Vagina (tissue), 2 donors: ENCODE measurements around the gene ST6GALNAC6. TPM values are rescaled to one million over a fixed set of nuclear protein-coding genes. Genes with fewer than 3 reads are reported as not detected.

Experiments
- DNase-seq, 2 donors: peaks; one replicate each; pipeline ENCODE4 v3.0.0-alpha.2; 2017; ENCODE audit errors: extremely low spot score in 2 of 2
- H3K27ac ChIP-seq: fragments of 200-600 bp; sonication (generic); one replicate; pipeline ENCODE4 v1.5.1; 2019
- H3K27me3 ChIP-seq: fragments of 200-600 bp; sonication (generic); one replicate; pipeline ENCODE4 v1.5.1; 2019
- H3K36me3 ChIP-seq, 2 donors: fragments of 200-600 bp; sonication (generic); one replicate each; pipeline ENCODE4 v1.5.1; 2017 to 2019
- H3K4me1 ChIP-seq: fragments of 200-600 bp; sonication (generic); one replicate; pipeline ENCODE4 v1.5.1; 2019
- H3K4me3 ChIP-seq, 2 donors: fragments of 200-600 bp; sonication (generic); 1 replicate in 1 of 2; 2 replicates in 1 of 2; pipeline ENCODE4 v1.5.1; 2016 to 2019
- H3K9me3 ChIP-seq: fragments of 200-600 bp; sonication (generic); one replicate; pipeline ENCODE4 v1.5.1; 2019
- POLR2A ChIP-seq, 2 donors: fragments of 450-650 bp; IDR thresholded peaks; one replicate each; pipeline ENCODE4 v1.6.1; 2017; ENCODE audit warnings: antibody characterized with exemption in 2 of 2, mild to moderate bottlenecking in 2 of 2, moderate library complexity in 2 of 2
- POLR2AphosphoS5 ChIP-seq, 2 donors: sonication (generic); formaldehyde crosslinking; IDR thresholded peaks; one replicate each; pipeline ENCODE4 v1.9.0; 2017; ENCODE audit warnings: antibody characterized with exemption in 2 of 2, mild to moderate bottlenecking in 2 of 2, low read depth in 1 of 2; ENCODE audit not compliant: insufficient read depth in 1 of 2
- intact Hi-C: fragments of 100-400 bp; cut with DNase I; formaldehyde crosslinking; loops from one replicate; pipeline ENCODE4 v1.15.1; 2023
- total RNA-seq: library from RNA; depleted of rRNA; stranded (reverse); fragments of >200 nt; gene quantifications from one replicate; pipeline ENCODE4 v1.2.3, GENCODE V29; 2016
- TF ChIP-seq, protein P1 (sequence below), 3 experiments: fragments of 450-650 bp in 2 of 3; fragments of 200-600 bp in 1 of 3; sonication (generic) in 1 of 3; IDR thresholded peaks; one replicate each; pipeline ENCODE4 v1.5.1; 2017 to 2019; ENCODE audit warnings: antibody characterized with exemption in 3 of 3, mild to moderate bottlenecking in 2 of 3, moderate library complexity in 2 of 3

ST6GALNAC6 gene
- 108 TPM for total RNA-seq

GRCh38 chr9:127899128-127899943, at the start of gene ST6GALNAC6:
Gene ST6GALNAC6, minus strand, starts transcription at chr9:127899603. Its CDS starts 1,622 bp downstream, at chr9:127897981.
- H3K36me3 ChIP-seq = peaks cover 0 to 19% of the 10 kb centered on the region in 2 donors

GRCh38 chr9:127947841-127948710, 48.7 kb upstream of the ST6GALNAC6 start:
- no peak overlapping the region for H3K4me3 ChIP-seq
- H3K36me3 ChIP-seq = peaks cover 0 to 16% of the 10 kb centered on the region in 2 donors
- intact Hi-C loops = no loop called here
- peaks cover 63% of the 10 kb centered on the region for H3K4me1 ChIP-seq
- peak overlapping the region; percentile 69 for H3K27ac ChIP-seq
- H3K9me3 ChIP-seq = no peaks in the 10 kb centered on the region
- no peak for DNase-seq
- TF ChIP-seq, protein P1, sequence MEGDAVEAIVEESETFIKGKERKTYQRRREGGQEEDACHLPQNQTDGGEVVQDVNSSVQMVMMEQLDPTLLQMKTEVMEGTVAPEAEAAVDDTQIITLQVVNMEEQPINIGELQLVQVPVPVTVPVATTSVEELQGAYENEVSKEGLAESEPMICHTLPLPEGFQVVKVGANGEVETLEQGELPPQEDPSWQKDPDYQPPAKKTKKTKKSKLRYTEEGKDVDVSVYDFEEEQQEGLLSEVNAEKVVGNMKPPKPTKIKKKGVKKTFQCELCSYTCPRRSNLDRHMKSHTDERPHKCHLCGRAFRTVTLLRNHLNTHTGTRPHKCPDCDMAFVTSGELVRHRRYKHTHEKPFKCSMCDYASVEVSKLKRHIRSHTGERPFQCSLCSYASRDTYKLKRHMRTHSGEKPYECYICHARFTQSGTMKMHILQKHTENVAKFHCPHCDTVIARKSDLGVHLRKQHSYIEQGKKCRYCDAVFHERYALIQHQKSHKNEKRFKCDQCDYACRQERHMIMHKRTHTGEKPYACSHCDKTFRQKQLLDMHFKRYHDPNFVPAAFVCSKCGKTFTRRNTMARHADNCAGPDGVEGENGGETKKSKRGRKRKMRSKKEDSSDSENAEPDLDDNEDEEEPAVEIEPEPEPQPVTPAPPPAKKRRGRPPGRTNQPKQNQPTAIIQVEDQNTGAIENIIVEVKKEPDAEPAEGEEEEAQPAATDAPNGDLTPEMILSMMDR (IDR thresholded peaks at IDR 0.05) = no peak
- TF ChIP-seq POLR2AphosphoS5 (IDR thresholded peaks at IDR 0.05; ENCODE audit: insufficient read depth in 1 of 2, low read depth in 1 of 2) (no peak), POLR2A (IDR thresholded peaks at IDR 0.05) (no peak)
- no peaks in the 10 kb centered on the region for H3K27me3 ChIP-seq

More at GRCh38 chr9:127899128-127899943, at the start of gene ST6GALNAC6:
- H3K9me3 ChIP-seq = no peaks in the 10 kb centered on the region
- DNase-seq = no peak
- peak within 1 kb of the TSS; percentile 97 for H3K27ac ChIP-seq
- TF ChIP-seq POLR2A (IDR thresholded peaks at IDR 0.05) (peak in 1 of 2 donors; percentile 66), POLR2AphosphoS5 (IDR thresholded peaks at IDR 0.05; ENCODE audit: insufficient read depth in 1 of 2, low read depth in 1 of 2) (no peak)
- intact Hi-C loops = no loop called here
- H3K4me3 ChIP-seq = peak within 1 kb of the TSS; percentile 94 to 95
- H3K4me1 ChIP-seq = peaks cover 64% of the 10 kb centered on the region
- H3K27me3 ChIP-seq = no peaks in the 10 kb centered on the region

GRCh38 chr9:127946728-127947127, 47.3 kb upstream of the ST6GALNAC6 start:
- Histone ChIP-seq H3K36me3 (peaks cover 0 to 29% of the 10 kb centered on the region in 2 donors), H3K9me3 (no peaks in the 10 kb centered on the region), H3K4me1 (peaks cover 63% of the 10 kb centered on the region), H3K27me3 (no peaks in the 10 kb centered on the region), H3K27ac (peak overlapping the region; percentile 69), H3K4me3 (no peak overlapping the region)
- TF ChIP-seq POLR2A (IDR thresholded peaks at IDR 0.05) = no peak
- TF ChIP-seq POLR2AphosphoS5 (IDR thresholded peaks at IDR 0.05; ENCODE audit: insufficient read depth in 1 of 2, low read depth in 1 of 2) = no peak
- TF ChIP-seq, protein P1 (IDR thresholded peaks at IDR 0.05) = no peak
- intact Hi-C loops = no loop called here
- no peak for DNase-seq

DNA sequence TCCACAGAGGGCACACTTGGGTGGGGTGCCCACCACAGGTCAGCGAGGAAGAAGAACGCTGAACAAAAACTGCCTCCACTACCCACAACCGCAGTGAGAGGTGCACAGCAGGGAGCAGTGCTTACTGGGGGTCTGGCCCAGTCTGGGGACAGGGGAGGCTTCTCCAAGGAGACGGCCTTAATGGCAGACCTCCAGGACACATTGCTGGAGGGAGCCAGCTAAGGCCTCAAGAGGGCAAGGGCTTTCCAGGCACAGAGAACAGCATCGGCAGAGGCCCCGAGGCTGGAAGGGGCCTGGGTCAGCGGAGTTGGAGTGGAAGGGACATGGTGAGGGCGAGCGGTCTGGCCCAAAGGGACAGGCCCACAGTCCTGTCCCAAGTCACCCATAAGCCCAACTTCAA, 46.5 kb upstream of the ST6GALNAC6 start:
- Histone ChIP-seq H3K36me3 (peaks cover 0 to 32% of the 10 kb centered on the region in 2 donors), H3K4me3 (no peak overlapping the region), H3K27ac (peak overlapping the region; percentile 69), H3K27me3 (no peaks in the 10 kb centered on the region), H3K9me3 (no peaks in the 10 kb centered on the region), H3K4me1 (peaks cover 59% of the 10 kb centered on the region)
- TF ChIP-seq POLR2A (IDR thresholded peaks at IDR 0.05) (no peak), POLR2AphosphoS5 (IDR thresholded peaks at IDR 0.05; ENCODE audit: insufficient read depth in 1 of 2, low read depth in 1 of 2) (no peak)
- TF ChIP-seq, protein P1 (IDR thresholded peaks at IDR 0.05) = no peak
- no peak for DNase-seq
- intact Hi-C loops = no loop called here

DNA sequence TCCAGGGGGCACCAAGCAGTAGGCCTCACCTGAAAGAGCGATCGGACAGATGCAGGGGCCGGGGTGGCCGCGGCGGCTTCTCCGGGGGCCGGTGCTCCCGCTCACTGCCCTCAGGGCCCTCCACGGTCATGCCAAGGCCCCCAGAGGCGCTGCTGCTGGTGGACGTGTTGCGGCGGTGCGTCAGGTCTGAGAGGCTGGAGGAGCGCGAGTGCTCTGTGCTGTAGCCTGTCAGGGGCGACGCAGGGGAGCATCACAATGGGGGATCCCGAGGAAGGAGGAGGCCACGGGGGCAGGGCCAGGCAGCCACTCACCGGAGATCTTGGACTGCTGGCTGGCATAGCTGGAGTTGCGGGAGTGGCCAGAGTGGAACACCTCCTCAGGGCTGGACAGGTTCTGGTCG, 45.9 kb upstream of the ST6GALNAC6 start:
- TF ChIP-seq, protein P1 (IDR thresholded peaks at IDR 0.05) = no peak
- TF ChIP-seq POLR2A (IDR thresholded peaks at IDR 0.05) (no peak), POLR2AphosphoS5 (IDR thresholded peaks at IDR 0.05; ENCODE audit: insufficient read depth in 1 of 2, low read depth in 1 of 2) (no peak)
- no peak for DNase-seq
- intact Hi-C loops = no loop called here
- Histone ChIP-seq H3K4me1 (peaks cover 53% of the 10 kb centered on the region), H3K4me3 (no peak overlapping the region), H3K27me3 (no peaks in the 10 kb centered on the region), H3K9me3 (no peaks in the 10 kb centered on the region), H3K27ac (peak overlapping the region; percentile 69), H3K36me3 (peaks cover 0 to 32% of the 10 kb centered on the region in 2 donors)
